ENCODE results near the gene REV3L. TPM values are rescaled to one million over a fixed set of nuclear protein-coding genes. Genes with fewer than 3 reads are reported as not detected.
A peak's percentile ranks its signal among the peaks of the same experiment; 100 is the strongest.

REV3L gene
- total RNA-seq, 4 donors from 2014 or later, result 25.9 to 79.1 (median 49.0) TPM

- intact Hi-C loops (cut with DNase I; ENCODE audit: low total_unique reads), result no loop called here
- Histone ChIP-seq H3K4me3 (no peak overlapping the region), H3K27ac (no peak overlapping the region), H3K9me3 (no peaks in the 10 kb centered on the region), H3K36me3 (no peaks in the 10 kb centered on the region), H3K27me3 (no peaks in the 10 kb centered on the region), H3K4me1 (peaks cover 43 to 53% of the 10 kb centered on the region in 2 donors)
- in situ Hi-C loops (cut with MboI; ENCODE audit: low sequenced_read_pairs in 4 of 4), result no loop called here
- DNase-seq, result no peak
- ATAC-seq, result no peak
- TF ChIP-seq CTCF (IDR thresholded peaks at IDR 0.05 in 4 of 5, conservative IDR thresholded peaks at IDR 0.05 in 1 of 5) (no peak), POLR2A (IDR thresholded peaks at IDR 0.05) (no peak)
Measured at GRCh38 chr6:111418971-111419693, 63.9 kb downstream of the REV3L start.

GRCh38 chr6:111417946-111418345, 65.1 kb downstream of the REV3L start:
- in situ Hi-C loops (cut with MboI; ENCODE audit: low sequenced_read_pairs in 4 of 4), result no loop called here
- ATAC-seq (no peak), DNase-seq (no peak)
- Histone ChIP-seq H3K4me1 (peaks cover 31 to 41% of the 10 kb centered on the region in 2 donors), H3K27ac (peak overlapping the region; percentile 33 to 61 (median 45)), H3K9me3 (no peaks in the 10 kb centered on the region), H3K36me3 (no peaks in the 10 kb centered on the region), H3K27me3 (no peaks in the 10 kb centered on the region), H3K4me3 (no peak overlapping the region)
- no peak for TF ChIP-seq CTCF (IDR thresholded peaks at IDR 0.05 in 4 of 5, conservative IDR thresholded peaks at IDR 0.05 in 1 of 5)
- no peak for TF ChIP-seq POLR2A (IDR thresholded peaks at IDR 0.05)
- intact Hi-C loops (cut with DNase I; ENCODE audit: low total_unique reads), result no loop called here

DNA sequence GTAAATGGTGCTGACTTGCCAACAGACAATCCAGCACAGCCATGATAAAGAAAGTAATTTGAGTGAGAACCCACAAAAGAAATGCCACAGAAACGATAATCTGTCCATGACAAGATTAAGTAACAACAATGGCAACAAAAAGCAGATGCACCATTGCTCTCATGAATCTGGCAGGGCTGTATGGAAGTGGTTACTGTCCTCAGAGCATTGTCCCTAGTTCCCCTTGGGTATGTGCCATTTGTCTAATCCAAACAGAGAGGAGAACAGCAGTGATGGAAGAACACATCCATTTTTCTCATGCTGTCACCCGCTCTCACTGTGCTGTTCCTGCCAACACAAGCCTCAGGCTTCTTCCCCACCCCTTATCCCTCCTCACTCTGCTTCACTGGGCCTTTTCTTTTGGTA, 65.8 kb downstream of the REV3L start:
- Histone ChIP-seq H3K9me3 (no peaks in the 10 kb centered on the region), H3K4me1 (peaks cover 30 to 39% of the 10 kb centered on the region in 2 donors), H3K4me3 (no peak overlapping the region), H3K27ac (peak overlapping the region; percentile 33 to 61 (median 45)), H3K36me3 (no peaks in the 10 kb centered on the region), H3K27me3 (no peaks in the 10 kb centered on the region)
- DNase-seq, result peak; percentile 27 to 46
- intact Hi-C loops (cut with DNase I; ENCODE audit: low total_unique reads), result no loop called here
- TF ChIP-seq CTCF (IDR thresholded peaks at IDR 0.05 in 4 of 5, conservative IDR thresholded peaks at IDR 0.05 in 1 of 5) (no peak), POLR2A (IDR thresholded peaks at IDR 0.05) (no peak)
- ATAC-seq, result peak; percentile 92
- in situ Hi-C loops (cut with MboI; ENCODE audit: low sequenced_read_pairs in 4 of 4), result no loop called here

DNA sequence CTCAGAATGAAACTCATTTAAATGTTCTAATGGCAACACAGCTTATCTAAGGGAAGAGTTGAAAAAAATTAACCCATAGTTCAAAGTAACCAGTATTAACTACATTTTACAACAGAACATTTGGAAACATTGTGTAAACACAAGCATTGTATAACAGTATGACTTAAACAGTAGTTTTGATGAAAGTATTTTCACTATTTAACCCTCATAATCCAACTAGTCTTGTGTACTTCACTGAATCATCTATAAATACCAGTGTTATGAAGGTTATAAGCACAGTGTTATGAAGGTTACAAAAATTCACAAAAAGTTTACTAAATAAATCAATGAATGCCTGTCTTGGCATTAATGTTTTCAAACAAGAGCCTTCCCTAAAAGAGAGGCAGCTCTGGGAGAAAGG, 66.5 kb downstream of the REV3L start:
- Histone ChIP-seq H3K36me3 (no peaks in the 10 kb centered on the region), H3K27ac (no peak overlapping the region), H3K4me1 (peaks cover 30 to 39% of the 10 kb centered on the region in 2 donors), H3K27me3 (no peaks in the 10 kb centered on the region), H3K4me3 (no peak overlapping the region), H3K9me3 (no peaks in the 10 kb centered on the region)
- intact Hi-C loops (cut with DNase I; ENCODE audit: low total_unique reads) (no loop called here), in situ Hi-C loops (cut with MboI; ENCODE audit: low sequenced_read_pairs in 4 of 4) (no loop called here)
- no peak for TF ChIP-seq POLR2A (IDR thresholded peaks at IDR 0.05)
- no peak for TF ChIP-seq CTCF (IDR thresholded peaks at IDR 0.05 in 4 of 5, conservative IDR thresholded peaks at IDR 0.05 in 1 of 5)
- DNase-seq (no peak), ATAC-seq (no peak)

Data from gastrocnemius medialis (tissue), 4 donors.